Measurements from ENCODE around the gene ERC2. TPM values are rescaled to one million over a fixed set of nuclear protein-coding genes. Genes with fewer than 3 reads are reported as not detected.
A peak's percentile ranks its signal among the peaks of the same experiment; 100 is the strongest.

The ERC2 gene
- total RNA-seq, 1 donor from 2014 or later, result 6.2 TPM

GRCh38 chr3:56001537-56001936 is 466.7 kb downstream of the ERC2 start:
- peak; percentile 56 for DNase-seq (ENCODE audit: low read depth)

GRCh38 chr3:55989366-55989765 is 478.9 kb downstream of the ERC2 start:
- no peak for DNase-seq (ENCODE audit: low read depth)

GRCh38 chr3:55988905-55989304 is 479.4 kb downstream of the ERC2 start:
- DNase-seq (ENCODE audit: low read depth), result no peak

- DNase-seq (ENCODE audit: low read depth), result no peak
Observed at GRCh38 chr3:55984626-55985025, 483.6 kb downstream of the ERC2 start.

GRCh38 chr3:55978953-55979352 is 489.3 kb downstream of the ERC2 start:
- no peak for DNase-seq (ENCODE audit: low read depth)

- no peak for DNase-seq (ENCODE audit: low read depth)
Observed at GRCh38 chr3:55974421-55975165, 493.7 kb downstream of the ERC2 start.

- DNase-seq (ENCODE audit: low read depth), result no peak
Observed at GRCh38 chr3:55969634-55970033, 498.6 kb downstream of the ERC2 start.

- peak; percentile 77 for DNase-seq (ENCODE audit: low read depth)
Observed at GRCh38 chr3:55968331-55968730, 499.9 kb downstream of the ERC2 start.

- no peak for DNase-seq (ENCODE audit: low read depth)
Observed at GRCh38 chr3:55966566-55966965, 501.7 kb downstream of the ERC2 start.

GRCh38 chr3:55965776-55966175 is 502.5 kb downstream of the ERC2 start:
- no peak for DNase-seq (ENCODE audit: low read depth)

- no peak for DNase-seq (ENCODE audit: low read depth)
Observed at GRCh38 chr3:55964491-55964985, 503.7 kb downstream of the ERC2 start.

GRCh38 chr3:55963601-55964000 is 504.7 kb downstream of the ERC2 start:
- no peak for DNase-seq (ENCODE audit: low read depth)

- DNase-seq (ENCODE audit: low read depth), result no peak
Observed at GRCh38 chr3:55959471-55960080, 508.7 kb downstream of the ERC2 start.

GRCh38 chr3:55958605-55959004 is 509.7 kb downstream of the ERC2 start:
- DNase-seq (ENCODE audit: low read depth), result no peak

- no peak for DNase-seq (ENCODE audit: low read depth)
Observed at GRCh38 chr3:55955891-55956477, 512.3 kb downstream of the ERC2 start.

- peak; percentile 80 for DNase-seq (ENCODE audit: low read depth)
Observed at GRCh38 chr3:55951388-55951787, 516.9 kb downstream of the ERC2 start.

- DNase-seq (ENCODE audit: low read depth), result no peak
Observed at GRCh38 chr3:55947406-55947805, 520.9 kb downstream of the ERC2 start.

- no peak for DNase-seq (ENCODE audit: low read depth)
Observed at GRCh38 chr3:55946574-55947160, 521.6 kb downstream of the ERC2 start.

- DNase-seq (ENCODE audit: low read depth), result no peak
Observed at GRCh38 chr3:55942868-55943267, 525.4 kb downstream of the ERC2 start.

GRCh38 chr3:55939287-55939686 is 529.0 kb downstream of the ERC2 start:
- DNase-seq (ENCODE audit: low read depth), result no peak

- DNase-seq (ENCODE audit: low read depth), result no peak
Observed at GRCh38 chr3:55937301-55937700, 531.0 kb downstream of the ERC2 start.

GRCh38 chr3:55936549-55937052 is 531.7 kb downstream of the ERC2 start:
- DNase-seq (ENCODE audit: low read depth), result no peak
